ENCODE data around the gene ZNF496.

ZNF496 gene

DNA sequence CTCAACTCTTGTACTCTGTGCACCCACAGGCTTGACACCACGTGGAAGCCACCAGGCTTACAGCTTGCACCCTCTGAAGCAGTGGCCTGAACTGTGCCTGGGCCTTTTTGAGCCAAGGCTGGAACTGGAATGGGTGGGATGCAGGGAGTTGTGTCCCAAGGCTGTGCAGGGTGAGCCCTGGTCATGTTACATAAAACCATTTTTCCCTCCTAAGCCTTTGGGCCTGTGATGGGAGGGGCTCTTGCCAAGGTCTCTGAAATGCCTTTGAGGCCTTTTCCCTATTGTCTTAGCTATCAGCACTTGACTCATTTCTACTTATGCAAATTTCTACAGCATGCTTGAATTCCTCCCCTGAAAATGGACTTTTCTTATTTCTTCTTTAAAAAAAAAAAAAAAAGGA lies 61.7 kb downstream of the ZNF496 start:
- TF ChIP-seq, protein P1, sequence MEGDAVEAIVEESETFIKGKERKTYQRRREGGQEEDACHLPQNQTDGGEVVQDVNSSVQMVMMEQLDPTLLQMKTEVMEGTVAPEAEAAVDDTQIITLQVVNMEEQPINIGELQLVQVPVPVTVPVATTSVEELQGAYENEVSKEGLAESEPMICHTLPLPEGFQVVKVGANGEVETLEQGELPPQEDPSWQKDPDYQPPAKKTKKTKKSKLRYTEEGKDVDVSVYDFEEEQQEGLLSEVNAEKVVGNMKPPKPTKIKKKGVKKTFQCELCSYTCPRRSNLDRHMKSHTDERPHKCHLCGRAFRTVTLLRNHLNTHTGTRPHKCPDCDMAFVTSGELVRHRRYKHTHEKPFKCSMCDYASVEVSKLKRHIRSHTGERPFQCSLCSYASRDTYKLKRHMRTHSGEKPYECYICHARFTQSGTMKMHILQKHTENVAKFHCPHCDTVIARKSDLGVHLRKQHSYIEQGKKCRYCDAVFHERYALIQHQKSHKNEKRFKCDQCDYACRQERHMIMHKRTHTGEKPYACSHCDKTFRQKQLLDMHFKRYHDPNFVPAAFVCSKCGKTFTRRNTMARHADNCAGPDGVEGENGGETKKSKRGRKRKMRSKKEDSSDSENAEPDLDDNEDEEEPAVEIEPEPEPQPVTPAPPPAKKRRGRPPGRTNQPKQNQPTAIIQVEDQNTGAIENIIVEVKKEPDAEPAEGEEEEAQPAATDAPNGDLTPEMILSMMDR (IDR thresholded peaks at IDR 0.05; ENCODE audit: low read length), result no peak
- TF ChIP-seq EZH2 (optimal IDR thresholded peaks at IDR 0.05; ENCODE audit: low read depth, low read length), result no peak
- no peak for TF ChIP-seq EZH2phosphoT487 (IDR thresholded peaks at IDR 0.05; ENCODE audit: low read length)
- no peak for DNase-seq
- no peak overlapping the region for H2AFZ ChIP-seq (ENCODE audit: low read length)
- H3K4me2 ChIP-seq (ENCODE audit: low read depth, low read length), result no peak overlapping the region
- no peak overlapping the region for H3K27ac ChIP-seq (ENCODE audit: low read length)
- H3K9ac ChIP-seq (ENCODE audit: low read length), result no peak overlapping the region
- H3K4me3 ChIP-seq (ENCODE audit: low read length), result no peak overlapping the region
- no peaks in the 10 kb centered on the region for H3K4me1 ChIP-seq (ENCODE audit: low read length)
- H4K20me1 ChIP-seq (ENCODE audit: insufficient read depth, low read length), result no peaks in the 10 kb centered on the region
- H3F3A ChIP-seq (ENCODE audit: insufficient read depth, low read length), result no peaks in the 10 kb centered on the region
- no peaks in the 10 kb centered on the region for H3K9me2 ChIP-seq (replicated peaks; ENCODE audit: insufficient read depth, low read length)
- no peaks in the 10 kb centered on the region for H3K27me3 ChIP-seq (replicated peaks; ENCODE audit: insufficient read depth, low read length)
- no peaks in the 10 kb centered on the region for H3K9me3 ChIP-seq (replicated peaks; ENCODE audit: insufficient read depth, low read length)
- no peaks in the 10 kb centered on the region for H3K36me3 ChIP-seq (replicated peaks; ENCODE audit: insufficient read depth, low read length)
- no peaks in the 10 kb centered on the region for H3K79me2 ChIP-seq (ENCODE audit: low read length)

DNA sequence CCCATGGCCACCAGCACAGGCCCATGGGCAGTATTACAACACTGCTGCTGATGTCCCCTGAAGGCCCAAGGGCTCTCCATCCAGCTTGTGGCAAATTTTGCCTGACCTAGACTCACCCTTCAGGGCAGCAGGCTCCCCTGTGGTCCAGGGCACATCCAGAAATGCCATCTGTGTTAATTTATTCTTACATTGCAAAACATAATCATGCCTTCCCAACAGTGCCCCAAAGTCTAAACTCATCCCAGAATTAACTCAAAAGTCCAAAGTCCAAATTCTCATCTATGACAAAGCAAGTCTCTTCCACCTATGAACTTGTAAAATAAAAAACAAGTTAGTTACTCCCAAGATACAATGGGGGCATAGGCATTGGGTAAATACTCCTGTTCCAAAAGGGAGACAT lies 62.5 kb downstream of the ZNF496 start:
- no peak overlapping the region for H3K4me3 ChIP-seq (ENCODE audit: low read length)
- no peaks in the 10 kb centered on the region for H4K20me1 ChIP-seq (ENCODE audit: insufficient read depth, low read length)
- H2AFZ ChIP-seq (ENCODE audit: low read length), result no peak overlapping the region
- no peaks in the 10 kb centered on the region for H3K9me2 ChIP-seq (replicated peaks; ENCODE audit: insufficient read depth, low read length)
- no peaks in the 10 kb centered on the region for H3K4me1 ChIP-seq (ENCODE audit: low read length)
- no peak overlapping the region for H3K9ac ChIP-seq (ENCODE audit: low read length)
- no peaks in the 10 kb centered on the region for H3K9me3 ChIP-seq (replicated peaks; ENCODE audit: insufficient read depth, low read length)
- no peak overlapping the region for H3K4me2 ChIP-seq (ENCODE audit: low read depth, low read length)
- H3K36me3 ChIP-seq (replicated peaks; ENCODE audit: insufficient read depth, low read length), result no peaks in the 10 kb centered on the region
- DNase-seq, result no peak
- no peaks in the 10 kb centered on the region for H3K79me2 ChIP-seq (ENCODE audit: low read length)
- no peak overlapping the region for H3K27ac ChIP-seq (ENCODE audit: low read length)
- no peaks in the 10 kb centered on the region for H3K27me3 ChIP-seq (replicated peaks; ENCODE audit: insufficient read depth, low read length)
- TF ChIP-seq, protein P1 (IDR thresholded peaks at IDR 0.05; ENCODE audit: low read length), result no peak
- TF ChIP-seq EZH2 (optimal IDR thresholded peaks at IDR 0.05; ENCODE audit: low read depth, low read length), result no peak
- H3F3A ChIP-seq (ENCODE audit: insufficient read depth, low read length), result no peaks in the 10 kb centered on the region

DNA sequence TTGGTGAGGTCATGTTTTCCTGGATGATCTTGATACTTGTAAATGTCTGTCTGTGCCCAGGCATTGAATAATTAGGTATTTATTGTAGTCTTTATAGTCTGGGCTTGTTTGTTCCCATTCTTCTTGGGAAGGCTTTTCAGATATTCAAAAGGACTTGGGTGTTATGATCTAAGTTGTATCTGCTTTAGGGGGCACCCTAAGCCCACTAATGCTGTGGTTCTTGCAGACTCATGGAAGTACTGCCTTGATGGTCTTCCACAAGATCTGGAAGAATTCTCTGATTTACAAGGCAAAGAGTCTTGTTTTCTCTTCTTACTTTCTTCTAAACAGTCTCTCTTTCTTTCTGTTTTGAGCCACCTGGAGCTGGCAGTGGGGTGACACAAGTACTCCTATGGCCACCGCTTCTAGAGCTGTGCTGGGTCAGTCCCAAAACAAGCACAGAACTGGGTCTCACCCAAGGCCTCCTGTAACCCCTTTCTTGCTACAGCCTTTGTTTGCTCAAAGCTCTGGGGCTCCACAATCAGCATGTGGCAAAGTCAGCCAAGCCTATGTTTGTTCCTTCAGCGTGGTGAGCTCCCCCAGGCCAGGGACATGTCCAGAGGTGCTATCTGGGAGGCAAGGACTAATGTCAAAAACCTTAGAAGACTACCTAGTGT lies 63.1 kb downstream of the ZNF496 start:
- no peak for DNase-seq
- Histone ChIP-seq H3K9me3 (replicated peaks; ENCODE audit: insufficient read depth, low read length) (no peaks in the 10 kb centered on the region), H3K79me2 (ENCODE audit: low read length) (no peaks in the 10 kb centered on the region), H3K27ac (ENCODE audit: low read length) (no peak overlapping the region), H3K27me3 (replicated peaks; ENCODE audit: insufficient read depth, low read length) (no peaks in the 10 kb centered on the region), H3F3A (ENCODE audit: insufficient read depth, low read length) (no peaks in the 10 kb centered on the region), H3K4me1 (ENCODE audit: low read length) (no peaks in the 10 kb centered on the region), H3K36me3 (replicated peaks; ENCODE audit: insufficient read depth, low read length) (no peaks in the 10 kb centered on the region), H3K9me2 (replicated peaks; ENCODE audit: insufficient read depth, low read length) (no peaks in the 10 kb centered on the region), H2AFZ (ENCODE audit: low read length) (no peak overlapping the region), H3K4me3 (ENCODE audit: low read length) (no peak overlapping the region), H3K4me2 (ENCODE audit: low read depth, low read length) (no peak overlapping the region), H4K20me1 (ENCODE audit: insufficient read depth, low read length) (no peaks in the 10 kb centered on the region), H3K9ac (ENCODE audit: low read length) (no peak overlapping the region)
- TF ChIP-seq EZH2phosphoT487 (IDR thresholded peaks at IDR 0.05; ENCODE audit: low read length), result no peak
- TF ChIP-seq, protein P1 (IDR thresholded peaks at IDR 0.05; ENCODE audit: low read length), result no peak
- TF ChIP-seq EZH2 (optimal IDR thresholded peaks at IDR 0.05; ENCODE audit: low read depth, low read length), result no peak
